Neuron (in vitro differentiated cells): ENCODE results near the gene C3orf33.
"Not testable (repeated sequence)": the region's sequence is repeated elsewhere in the genome, so short reads cannot be mapped to it uniquely, and the experiment has no call there.

ENCODE experiments used
- H2AFZ ChIP-seq: one replicate; pipeline ENCODE4 v1.6.1; 2013; ENCODE audit warnings: low read depth, mild to moderate bottlenecking, inconsistent platforms, low read length, moderate library complexity
- H3K27me3 ChIP-seq: one replicate; pipeline ENCODE4 v1.6.1; 2013; ENCODE audit warnings: low read length; ENCODE audit not compliant: insufficient read depth
- H3K36me3 ChIP-seq: one replicate; pipeline ENCODE4 v1.6.1; 2013; ENCODE audit warnings: low read length; ENCODE audit not compliant: insufficient read depth
- H3K4me1 ChIP-seq: one replicate; pipeline ENCODE4 v1.6.1; 2013; ENCODE audit warnings: low read length; ENCODE audit not compliant: insufficient read depth
- H3K4me3 ChIP-seq: 2 replicates; pipeline ENCODE4 v1.5.1; 2013; ENCODE audit warnings: mild to moderate bottlenecking, low read length, moderate library complexity
- H3K9me3 ChIP-seq: one replicate; pipeline ENCODE4 v1.6.1; 2013; ENCODE audit warnings: low read length

The C3orf33 gene

GRCh38 chr3:155805802-155806618 is at the start of gene C3orf33:
Gene C3orf33 (minus strand): TSS chr3:155806278. CDS start chr3:155806252, 26 bp downstream.
- Histone ChIP-seq H3K27me3 (no peaks in the 10 kb centered on the region), H3K9me3 (no peaks in the 10 kb centered on the region), H3K4me1 (no peaks in the 10 kb centered on the region), H3K4me3 (peak within 1 kb of the TSS; percentile 73), H3K36me3 (no peaks in the 10 kb centered on the region), H2AFZ (peak within 1 kb of the TSS; percentile 75)

GRCh38 chr3:155854141-155854940 is 48.3 kb upstream of the C3orf33 start, which contains the start of gene SLC33A1:
Gene SLC33A1 (minus strand): TSS chr3:155854427. CDS start chr3:155853997, 430 bp downstream.
- H2AFZ ChIP-seq, result peak within 1 kb of the TSS; percentile 74

GRCh38 chr3:155853214-155854140 is 47.4 kb upstream of the C3orf33 start:
- Histone ChIP-seq H3K27me3 (no peaks in the 10 kb centered on the region), H3K4me1 (peaks cover 24% of the 10 kb centered on the region), H3K36me3 (no peaks in the 10 kb centered on the region), H3K4me3 (peak overlapping the region; percentile 79), H2AFZ (no peak overlapping the region), H3K9me3 (no peaks in the 10 kb centered on the region)

More at GRCh38 chr3:155854141-155854940, 48.3 kb upstream of the C3orf33 start, which contains the start of gene SLC33A1:
- Histone ChIP-seq H3K4me1 (peaks cover 24% of the 10 kb centered on the region), H3K36me3 (no peaks in the 10 kb centered on the region), H3K27me3 (no peaks in the 10 kb centered on the region), H3K4me3 (peak within 1 kb of the TSS; percentile 79), H3K9me3 (no peaks in the 10 kb centered on the region)

- H2AFZ ChIP-seq, result no peak overlapping the region
- no peaks in the 10 kb centered on the region for H3K9me3 ChIP-seq
- no peaks in the 10 kb centered on the region for H3K27me3 ChIP-seq
- peak overlapping the region; percentile 79 for H3K4me3 ChIP-seq
- H3K4me1 ChIP-seq, result peaks cover 24% of the 10 kb centered on the region
- peaks cover 5% of the 10 kb centered on the region for H3K36me3 ChIP-seq
Observed at GRCh38 chr3:155852341-155852740, 46.3 kb upstream of the C3orf33 start.

GRCh38 chr3:155849404-155849803 is 43.3 kb upstream of the C3orf33 start:
- H3K4me3 ChIP-seq, result not testable (repeated sequence)

GRCh38 chr3:155847993-155848392 is 41.9 kb upstream of the C3orf33 start:
- Histone ChIP-seq H3K4me3 (no peak overlapping the region), H3K36me3 (peaks cover 6% of the 10 kb centered on the region), H3K9me3 (no peaks in the 10 kb centered on the region), H3K27me3 (no peaks in the 10 kb centered on the region), H2AFZ (no peak overlapping the region), H3K4me1 (peaks cover 18% of the 10 kb centered on the region)

More at GRCh38 chr3:155849404-155849803, 43.3 kb upstream of the C3orf33 start:
- H3K9me3 ChIP-seq, H2AFZ ChIP-seq, H3K27me3 ChIP-seq, H3K36me3 ChIP-seq: not testable (repeated sequence)
- peaks cover 22% of the 10 kb centered on the region for H3K4me1 ChIP-seq

GRCh38 chr3:155846119-155846518 is 40.0 kb upstream of the C3orf33 start:
- Histone ChIP-seq H3K4me1 (peaks cover 2% of the 10 kb centered on the region), H2AFZ (no peak overlapping the region), H3K27me3 (no peaks in the 10 kb centered on the region), H3K36me3 (peaks cover 9% of the 10 kb centered on the region), H3K9me3 (no peaks in the 10 kb centered on the region), H3K4me3 (no peak overlapping the region)

GRCh38 chr3:155843569-155843968 is 37.5 kb upstream of the C3orf33 start:
- peaks cover 9% of the 10 kb centered on the region for H3K36me3 ChIP-seq
- H3K9me3 ChIP-seq, result no peaks in the 10 kb centered on the region
- peaks cover 2% of the 10 kb centered on the region for H3K4me1 ChIP-seq
- no peak overlapping the region for H3K4me3 ChIP-seq
- H2AFZ ChIP-seq, result no peak overlapping the region
- H3K27me3 ChIP-seq, result no peaks in the 10 kb centered on the region

- H3K4me3 ChIP-seq, result no peak overlapping the region
- no peaks in the 10 kb centered on the region for H3K9me3 ChIP-seq
- no peak overlapping the region for H2AFZ ChIP-seq
- no peaks in the 10 kb centered on the region for H3K4me1 ChIP-seq
- H3K36me3 ChIP-seq, result peaks cover 8% of the 10 kb centered on the region
- H3K27me3 ChIP-seq, result no peaks in the 10 kb centered on the region
Observed at GRCh38 chr3:155835341-155836071, 29.4 kb upstream of the C3orf33 start.

GRCh38 chr3:155828490-155829098 is 22.5 kb upstream of the C3orf33 start:
- not testable (repeated sequence) for H2AFZ ChIP-seq
- H3K36me3 ChIP-seq, result peaks cover 17% of the 10 kb centered on the region

GRCh38 chr3:155815030-155815545 is 9.0 kb upstream of the C3orf33 start:
- H2AFZ ChIP-seq, result no peak overlapping the region
- no peaks in the 10 kb centered on the region for H3K36me3 ChIP-seq
- no peak overlapping the region for H3K4me3 ChIP-seq
- H3K4me1 ChIP-seq, result no peaks in the 10 kb centered on the region
- no peaks in the 10 kb centered on the region for H3K9me3 ChIP-seq
- H3K27me3 ChIP-seq, result no peaks in the 10 kb centered on the region

More at GRCh38 chr3:155828490-155829098, 22.5 kb upstream of the C3orf33 start:
- not testable (repeated sequence) for H3K4me3 ChIP-seq, H3K9me3 ChIP-seq, H3K4me1 ChIP-seq, H3K27me3 ChIP-seq
